ENCODE data around the gene NXN.
"Not testable (repeated sequence)": the region's sequence is repeated elsewhere in the genome, so short reads cannot be mapped to it uniquely, and the experiment has no call there.

Gene NXN

GRCh38 chr17:862582-862981 lies 117.0 kb downstream of the NXN start:
- no peak for DNase-seq (ENCODE audit: low read depth in 3 of 3)

GRCh38 chr17:861364-861763 lies 118.2 kb downstream of the NXN start:
- DNase-seq (ENCODE audit: low read depth in 3 of 3), result no peak

GRCh38 chr17:860805-861204 lies 118.8 kb downstream of the NXN start:
- no peak for DNase-seq (ENCODE audit: low read depth in 3 of 3)

GRCh38 chr17:859824-860195 lies 119.8 kb downstream of the NXN start:
- DNase-seq (ENCODE audit: low read depth in 3 of 3), result no peak

GRCh38 chr17:859061-859823 lies 120.3 kb downstream of the NXN start:
- no peak for DNase-seq (ENCODE audit: low read depth in 3 of 3)

- no peak for DNase-seq (ENCODE audit: low read depth in 3 of 3)
These were observed 123.4 kb downstream of the NXN start for GRCh38 chr17:856149-856548.

GRCh38 chr17:855569-855968 lies 124.0 kb downstream of the NXN start:
- no peak for DNase-seq (ENCODE audit: low read depth in 3 of 3)

GRCh38 chr17:852850-853249 lies 126.7 kb downstream of the NXN start:
- DNase-seq (ENCODE audit: low read depth in 3 of 3), result not testable (repeated sequence)

GRCh38 chr17:852349-852748 lies 127.2 kb downstream of the NXN start:
- DNase-seq (ENCODE audit: low read depth in 3 of 3), result no peak

GRCh38 chr17:851924-852323 lies 127.7 kb downstream of the NXN start:
- DNase-seq (ENCODE audit: low read depth in 3 of 3), result no peak

- no peak for DNase-seq (ENCODE audit: low read depth in 3 of 3)
These were observed 128.5 kb downstream of the NXN start for GRCh38 chr17:850851-851763.

- no peak for DNase-seq (ENCODE audit: low read depth in 3 of 3)
These were observed 129.3 kb downstream of the NXN start for GRCh38 chr17:850086-850850.

- DNase-seq (ENCODE audit: low read depth in 3 of 3), result no peak
These were observed 131.2 kb downstream of the NXN start for GRCh38 chr17:848402-848801.

GRCh38 chr17:846901-847843 lies 132.4 kb downstream of the NXN start:
- DNase-seq (ENCODE audit: low read depth in 3 of 3), result no peak

- no peak for DNase-seq (ENCODE audit: low read depth in 3 of 3)
These were observed 138.3 kb downstream of the NXN start for GRCh38 chr17:841313-841712.

GRCh38 chr17:838486-838885 lies 141.1 kb downstream of the NXN start:
- no peak for DNase-seq (ENCODE audit: low read depth in 3 of 3)

- no peak for DNase-seq (ENCODE audit: low read depth in 3 of 3)
These were observed 143.4 kb downstream of the NXN start for GRCh38 chr17:836151-836550.

GRCh38 chr17:835721-836120 lies 143.9 kb downstream of the NXN start:
- not testable (repeated sequence) for DNase-seq (ENCODE audit: low read depth in 3 of 3)

- DNase-seq (ENCODE audit: low read depth in 3 of 3), result no peak
These were observed 144.3 kb downstream of the NXN start for GRCh38 chr17:835263-835662.

GRCh38 chr17:834136-834535 lies 145.4 kb downstream of the NXN start:
- no peak for DNase-seq (ENCODE audit: low read depth in 3 of 3)

- DNase-seq (ENCODE audit: low read depth in 3 of 3), result no peak
These were observed 148.6 kb downstream of the NXN start for GRCh38 chr17:830950-831349.

Measured in stimulated activated CD4-positive, alpha-beta T cell treated with anti-CD3 and anti-CD28 coated beads, TNF-alpha, amount 100 ng/mL, for 24 hours (primary cell).